PC-9 (cell line): ENCODE data around the gene ZFPL1.

Experiments used
- CTCF ChIP-seq: fragments of 200-600 bp; sonication (generic); conservative IDR thresholded peaks from 2 replicates; pipeline ENCODE4 v1.6.1; 2017; ENCODE audit warnings: mixed run types, antibody characterized with exemption, mild to moderate bottlenecking, moderate library complexity
- EZH2 ChIP-seq: fragments of 200-600 bp; sonication (generic); IDR thresholded peaks from 2 replicates; pipeline ENCODE4 v1.8.0; 2017; ENCODE audit warnings: antibody characterized with exemption, low read depth

- TF ChIP-seq CTCF (no peak), EZH2 (no peak)
Observed at GRCh38 chr11:65087827-65088226, 3.8 kb downstream of the ZFPL1 start.
